H1 (cell line): ENCODE results near the gene MS4A5.

Experiments
- BACH1 ChIP-seq: IDR thresholded peaks from 2 replicates; pipeline ENCODE4 v1.6.1; 2012; ENCODE audit warnings: low read length, improper control_type of control experiment
- BRCA1 ChIP-seq: IDR thresholded peaks from 2 replicates; pipeline ENCODE4 v1.6.1; 2012; ENCODE audit warnings: low read depth, low read length, improper control_type of control experiment
- CHD7 ChIP-seq: fragments of 300-600 bp; sonication (generic); IDR thresholded peaks from 2 replicates; pipeline ENCODE4 v1.7.1; 2012; ENCODE audit warnings: low read length, moderate library complexity, mild to moderate bottlenecking, inconsistent platforms; ENCODE audit not compliant: insufficient replicate concordance
- CREB1 ChIP-seq: IDR thresholded peaks from 2 replicates; pipeline ENCODE4 v1.6.1; 2012; ENCODE audit warnings: inconsistent platforms
- CTCF ChIP-seq, 3 experiments: IDR thresholded peaks; 1 replicate in 2 of 3; 2 replicates in 1 of 3; pipeline versions ENCODE4 v1.5.1 to v1.6.1; 2011; ENCODE audit warnings: low read length in 3 of 3, mild to moderate bottlenecking in 3 of 3, inconsistent platforms in 2 of 3, low read depth in 1 of 3, moderate library complexity in 1 of 3; ENCODE audit not compliant: insufficient read depth in 1 of 3; ENCODE audit errors: control extremely low read depth in 1 of 3
- EGR1 ChIP-seq: IDR thresholded peaks from 2 replicates; pipeline ENCODE4 v1.6.1; 2011; ENCODE audit warnings: low read depth, low read length, borderline replicate concordance
- EZH2 ChIP-seq: fragments of 200-600 bp; sonication (generic); IDR thresholded peaks from 2 replicates; pipeline ENCODE4 v1.7.1; 2012; ENCODE audit warnings: low read depth, mild to moderate bottlenecking, moderate library complexity, low read length, inconsistent platforms; ENCODE audit not compliant: severe bottlenecking
- JUN ChIP-seq: IDR thresholded peaks from 2 replicates; pipeline ENCODE4 v1.6.1; 2011; ENCODE audit warnings: low read depth, mild to moderate bottlenecking, improper control_type of control experiment, low read length
- NRF1 ChIP-seq: IDR thresholded peaks from 2 replicates; pipeline ENCODE4 v1.6.1; 2011; ENCODE audit warnings: mild to moderate bottlenecking, low read depth, low read length, improper control_type of control experiment
- POLR2A ChIP-seq, 2 experiments: IDR thresholded peaks; 1 replicate in 1 of 2; 2 replicates in 1 of 2; pipeline ENCODE4 v1.6.1; 2011; ENCODE audit warnings: low read depth in 2 of 2, low read length in 2 of 2, mild to moderate bottlenecking in 2 of 2; ENCODE audit errors: control extremely low read depth in 1 of 2
- RNF2 ChIP-seq: fragments of 200-900, 300-1000 bp; sonication (generic); IDR thresholded peaks from 2 replicates; pipeline ENCODE4 v1.7.1; 2016; ENCODE audit warnings: borderline replicate concordance, low read depth, mild to moderate bottlenecking, antibody characterized with exemption, low read length; ENCODE audit not compliant: poor library complexity, severe bottlenecking; ENCODE audit errors: missing control alignments
- TAF1 ChIP-seq: IDR thresholded peaks from 2 replicates; pipeline ENCODE4 v1.6.1; 2011; ENCODE audit warnings: mild to moderate bottlenecking, low read depth, low read length
- USF2 ChIP-seq: IDR thresholded peaks from 2 replicates; pipeline ENCODE4 v1.6.1; 2011; ENCODE audit warnings: low read length, improper control_type of control experiment
- ZNF274 ChIP-seq: IDR thresholded peaks from 2 replicates; pipeline ENCODE4 v1.7.0; 2012; ENCODE audit warnings: low read length, borderline replicate concordance; ENCODE audit errors: extremely low read depth

- TF ChIP-seq CTCF (IDR thresholded peaks at IDR 0.05; ENCODE audit: control extremely low read depth in 1 of 3, insufficient read depth in 1 of 3, low read depth in 1 of 3, low read length in 3 of 3) (no peak), BRCA1 (no peak), TAF1 (no peak), POLR2A (IDR thresholded peaks at IDR 0.05; ENCODE audit: control extremely low read depth in 1 of 2, low read depth in 2 of 2, low read length in 2 of 2) (no peak), JUN (no peak), CHD7 (no peak), RNF2 (no peak), CREB1 (no peak), BACH1 (no peak), EGR1 (no peak), NRF1 (no peak), ZNF274 (no peak), EZH2 (no peak), USF2 (no peak)
Measured at GRCh38 chr11:60431251-60431650, 1.9 kb downstream of the MS4A5 start.
